ENCODE results near the gene CTDP1.

The CTDP1 gene

GRCh38 chr18:79680891-79681339, 1.3 kb downstream of the CTDP1 start:
- DNase-seq (ENCODE audit: low spot score) = no peak
- in situ Hi-C loops (cut with MboI; ENCODE audit: low sequenced_read_pairs, unreplicated experiment) = no loop called here
- no peak for TF ChIP-seq CTCF (IDR thresholded peaks at IDR 0.05; ENCODE audit: borderline replicate concordance, control extremely low read depth, extremely low read depth, insufficient read depth, missing control alignments)

GRCh38 chr18:79681484-79682387, 2.1 kb downstream of the CTDP1 start:
- in situ Hi-C loops (cut with MboI; ENCODE audit: low sequenced_read_pairs, unreplicated experiment) = no loop called here
- TF ChIP-seq CTCF (IDR thresholded peaks at IDR 0.05; ENCODE audit: borderline replicate concordance, control extremely low read depth, extremely low read depth, insufficient read depth, missing control alignments) = no peak
- no peak for DNase-seq (ENCODE audit: low spot score)

GRCh38 chr18:79682481-79682880, 2.9 kb downstream of the CTDP1 start:
- TF ChIP-seq CTCF (IDR thresholded peaks at IDR 0.05; ENCODE audit: borderline replicate concordance, control extremely low read depth, extremely low read depth, insufficient read depth, missing control alignments) = no peak
- no peak for DNase-seq (ENCODE audit: low spot score)
- in situ Hi-C loops (cut with MboI; ENCODE audit: low sequenced_read_pairs, unreplicated experiment) = no loop called here

GRCh38 chr18:79682894-79683625, 3.5 kb downstream of the CTDP1 start:
- peak; percentile 41 for DNase-seq (ENCODE audit: low spot score)
- TF ChIP-seq CTCF (IDR thresholded peaks at IDR 0.05; ENCODE audit: borderline replicate concordance, control extremely low read depth, extremely low read depth, insufficient read depth, missing control alignments) = no peak
- in situ Hi-C loops (cut with MboI; ENCODE audit: low sequenced_read_pairs, unreplicated experiment) = no loop called here

- TF ChIP-seq CTCF (IDR thresholded peaks at IDR 0.05; ENCODE audit: borderline replicate concordance, control extremely low read depth, extremely low read depth, insufficient read depth, missing control alignments) = no peak
- in situ Hi-C loops (cut with MboI; ENCODE audit: low sequenced_read_pairs, unreplicated experiment) = no loop called here
- no peak for DNase-seq (ENCODE audit: low spot score)
These were observed 4.2 kb downstream of the CTDP1 start for GRCh38 chr18:79683626-79684282.

GRCh38 chr18:79684283-79684631, 4.7 kb downstream of the CTDP1 start:
- in situ Hi-C loops (cut with MboI; ENCODE audit: low sequenced_read_pairs, unreplicated experiment) = no loop called here
- DNase-seq (ENCODE audit: low spot score) = peak; percentile 46
- TF ChIP-seq CTCF (IDR thresholded peaks at IDR 0.05; ENCODE audit: borderline replicate concordance, control extremely low read depth, extremely low read depth, insufficient read depth, missing control alignments) = no peak

Measured in GM13976 (cell line).